Left renal cortex interstitium (tissue), 4 donors: Measurements from ENCODE around the gene HECW1. TPM values are rescaled to one million over a fixed set of nuclear protein-coding genes. Genes with fewer than 3 reads are reported as not detected.

ENCODE experiments used
- DNase-seq, 4 donors: peaks; one replicate each; pipeline ENCODE4 v3.0.0-alpha.2; 2013; ENCODE audit warnings: low read depth in 4 of 4, low spot score in 2 of 4, missing footprints in 1 of 4
- polyA plus RNA-seq, 4 donors: library from polyadenylated mRNA; unstranded; fragments of 120-200 nt; gene quantifications; one replicate each; pipeline ENCODE4 v1.2.1, GENCODE V29; 2013; ENCODE audit not compliant: insufficient read length in 4 of 4

The HECW1 gene
- polyA plus RNA-seq, 4 donors: 4.3 to 11.2 (median 6.3) TPM

- no peak for DNase-seq
Measured at GRCh38 chr7:43456200-43456599, 343.8 kb downstream of the HECW1 start.

GRCh38 chr7:43458330-43459018, 346.0 kb downstream of the HECW1 start:
- DNase-seq: no peak

- DNase-seq: no peak
Measured at GRCh38 chr7:43459019-43459337, 346.5 kb downstream of the HECW1 start.

GRCh38 chr7:43460733-43461348, 348.4 kb downstream of the HECW1 start:
- no peak for DNase-seq

- DNase-seq: no peak
Measured at GRCh38 chr7:43461349-43462024, 349.0 kb downstream of the HECW1 start.

- DNase-seq: no peak
Measured at GRCh38 chr7:43462836-43463235, 350.4 kb downstream of the HECW1 start.

- no peak for DNase-seq
Measured at GRCh38 chr7:43463401-43463980, 351.0 kb downstream of the HECW1 start.

GRCh38 chr7:43465581-43466554, 353.4 kb downstream of the HECW1 start:
- DNase-seq: no peak

GRCh38 chr7:43467406-43467805, 355.0 kb downstream of the HECW1 start:
- DNase-seq: no peak

GRCh38 chr7:43467846-43468245, 355.4 kb downstream of the HECW1 start:
- DNase-seq: no peak

GRCh38 chr7:43469051-43469450, 356.6 kb downstream of the HECW1 start:
- no peak for DNase-seq

- no peak for DNase-seq
Measured at GRCh38 chr7:43470110-43470509, 357.7 kb downstream of the HECW1 start.

GRCh38 chr7:43475983-43476382, 363.5 kb downstream of the HECW1 start:
- DNase-seq: no peak

- no peak for DNase-seq
Measured at GRCh38 chr7:43476896-43477295, 364.4 kb downstream of the HECW1 start.

- DNase-seq: no peak
Measured at GRCh38 chr7:43479042-43479441, 366.6 kb downstream of the HECW1 start.

- no peak for DNase-seq
Measured at GRCh38 chr7:43479543-43479942, 367.1 kb downstream of the HECW1 start.

- DNase-seq: no peak
Measured at GRCh38 chr7:43480581-43480980, 368.1 kb downstream of the HECW1 start.

GRCh38 chr7:43481902-43482678, 369.6 kb downstream of the HECW1 start:
- DNase-seq: no peak

GRCh38 chr7:43482679-43483252, 370.3 kb downstream of the HECW1 start:
- no peak for DNase-seq
